NCI-H2171 treated with DMSO at 0.1 percent for 48 hours (cell line): ENCODE results near the gene RFX6.
"Not testable (repeated sequence)": the region's sequence is repeated elsewhere in the genome, so short reads cannot be mapped to it uniquely, and the experiment has no call there.

Source experiments
- DNase-seq: peaks from one replicate; lab custom pipeline; 2025; lab: John Stamatoyannopoulos, UW

The RFX6 gene

GRCh38 chr6:116876635-116877611, at the start of gene RFX6:
Gene RFX6 (plus strand): TSS chr6:116877242. CDS start chr6:116877276, 34 bp downstream.
- no peak for DNase-seq

GRCh38 chr6:116827561-116828240, 49.3 kb upstream of the RFX6 start:
- no peak for DNase-seq

DNA sequence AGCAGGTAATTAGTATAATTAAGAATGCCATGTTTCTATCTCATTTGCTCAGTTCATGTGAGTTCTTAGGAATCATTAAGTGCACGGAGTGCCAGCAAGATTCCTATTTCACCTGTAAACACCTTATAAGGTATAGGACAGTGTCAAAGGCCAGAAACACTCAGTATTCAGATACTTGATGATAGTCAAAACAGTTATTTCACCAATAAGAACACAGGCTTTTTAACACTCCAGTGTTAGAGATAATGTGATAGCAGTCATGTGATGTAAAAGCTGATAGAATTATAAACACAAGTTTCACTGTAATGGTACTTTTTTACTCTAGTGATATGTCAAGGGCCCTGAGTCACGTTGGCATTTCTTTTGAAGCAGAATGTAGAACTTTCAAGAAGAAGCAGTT, 48.1 kb upstream of the RFX6 start, which contains the start of gene GPRC6A:
Gene GPRC6A (minus strand): TSS at position 101 of the 400 bp plus-strand sequence. CDS start 70 bp downstream, at position 31.
- DNase-seq = no peak

DNA sequence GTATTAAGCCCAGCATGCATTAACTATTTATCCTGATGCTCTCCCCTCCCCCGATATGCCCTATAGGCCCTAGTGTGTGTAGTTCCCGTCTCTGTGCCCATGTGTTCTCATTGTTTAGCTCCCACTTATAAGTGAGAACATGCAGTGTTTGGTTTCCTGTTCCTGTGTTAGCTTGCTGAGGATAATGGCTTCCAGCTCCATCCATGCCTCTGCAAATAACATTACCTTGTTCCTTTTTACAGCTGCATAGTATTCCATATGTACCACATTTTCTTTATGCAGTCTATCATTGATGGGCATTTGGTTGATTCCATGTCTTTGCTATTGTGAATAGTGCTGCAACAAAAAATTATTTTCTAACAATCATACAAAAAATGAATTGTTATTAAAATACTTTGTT, 42.5 kb upstream of the RFX6 start:
- not testable (repeated sequence) for DNase-seq

GRCh38 chr6:116836606-116837342, 40.3 kb upstream of the RFX6 start:
- no peak for DNase-seq

GRCh38 chr6:116840091-116840490, 37.0 kb upstream of the RFX6 start:
- DNase-seq = no peak

DNA sequence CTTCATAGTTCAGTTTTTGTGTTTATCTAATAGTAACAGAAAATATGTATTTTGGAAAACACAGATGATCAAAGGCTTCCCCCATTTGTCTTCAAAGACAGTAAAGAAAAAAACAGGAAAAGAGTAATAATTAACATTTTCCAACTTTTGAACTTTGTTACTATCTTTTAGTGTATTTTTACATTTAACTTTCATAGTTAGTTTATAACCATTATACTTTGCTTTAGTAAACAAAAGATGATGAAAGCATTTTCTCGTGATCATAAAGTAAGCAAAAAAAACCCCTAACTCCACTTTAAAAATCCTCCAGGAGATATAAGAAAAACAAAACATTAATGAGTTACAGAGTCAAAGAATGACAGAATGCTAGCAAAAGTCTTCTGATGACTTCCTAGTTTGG, 34.6 kb upstream of the RFX6 start:
- DNase-seq = no peak

GRCh38 chr6:116847227-116847626, 29.8 kb upstream of the RFX6 start:
- DNase-seq = peak; percentile 80

DNA sequence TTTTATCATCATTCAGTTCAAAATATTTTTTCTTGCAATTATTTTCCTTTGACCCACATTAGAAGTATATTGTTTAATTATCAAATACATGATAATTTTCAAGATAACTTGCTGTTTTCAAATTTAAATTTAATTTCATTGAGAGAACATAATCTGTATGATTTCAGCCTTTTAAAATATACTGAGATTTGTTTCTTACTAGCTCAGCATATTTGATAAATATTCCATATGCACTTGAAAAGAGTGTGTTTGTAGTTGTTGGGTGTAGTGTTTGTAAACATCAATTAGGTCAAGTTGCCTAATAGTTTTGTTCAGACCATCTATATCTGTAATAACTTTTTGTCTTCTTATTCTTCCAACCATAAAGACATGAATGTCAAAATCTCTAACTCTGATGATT, 19.0 kb upstream of the RFX6 start:
- no peak for DNase-seq

DNA sequence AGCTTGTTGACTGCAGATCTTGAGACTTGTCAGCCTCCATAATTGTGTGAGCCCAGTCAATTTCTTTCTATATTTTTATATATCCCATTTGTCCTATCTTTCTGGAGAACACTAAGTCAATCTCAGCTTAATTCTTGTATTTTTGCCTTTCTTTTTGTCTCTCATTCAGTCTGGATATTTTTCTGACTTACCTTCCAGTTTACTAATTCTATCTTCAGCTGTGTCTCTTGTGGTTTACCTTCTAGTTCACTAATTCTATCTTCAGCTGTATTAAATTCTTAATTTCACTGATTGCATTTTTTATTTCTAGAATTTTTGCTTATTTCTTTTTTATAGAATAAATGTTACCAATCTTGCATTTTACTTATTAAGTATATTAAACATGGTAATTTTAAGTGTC, 17.8 kb upstream of the RFX6 start:
- no peak for DNase-seq

GRCh38 chr6:116866281-116866871, 10.7 kb upstream of the RFX6 start:
- DNase-seq = no peak

DNA sequence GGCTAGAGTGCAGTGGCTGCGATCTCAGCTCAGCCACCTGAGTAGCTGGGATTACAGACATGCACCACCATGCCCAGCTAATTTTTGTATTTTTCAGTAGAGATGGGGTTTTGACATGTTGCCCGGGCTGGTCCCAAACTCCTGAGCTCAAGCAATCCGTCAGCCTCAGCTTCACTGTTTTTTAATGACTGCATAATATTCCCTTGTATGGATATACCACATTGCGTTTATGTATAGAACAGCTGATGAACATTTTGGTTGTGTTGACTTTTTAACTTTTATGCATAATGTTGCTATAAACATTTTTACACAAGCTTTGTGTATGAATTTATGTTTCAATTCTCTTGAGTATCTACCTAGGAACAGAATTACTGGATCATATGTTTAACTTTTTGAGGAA, 4.3 kb upstream of the RFX6 start:
- no peak for DNase-seq

DNA sequence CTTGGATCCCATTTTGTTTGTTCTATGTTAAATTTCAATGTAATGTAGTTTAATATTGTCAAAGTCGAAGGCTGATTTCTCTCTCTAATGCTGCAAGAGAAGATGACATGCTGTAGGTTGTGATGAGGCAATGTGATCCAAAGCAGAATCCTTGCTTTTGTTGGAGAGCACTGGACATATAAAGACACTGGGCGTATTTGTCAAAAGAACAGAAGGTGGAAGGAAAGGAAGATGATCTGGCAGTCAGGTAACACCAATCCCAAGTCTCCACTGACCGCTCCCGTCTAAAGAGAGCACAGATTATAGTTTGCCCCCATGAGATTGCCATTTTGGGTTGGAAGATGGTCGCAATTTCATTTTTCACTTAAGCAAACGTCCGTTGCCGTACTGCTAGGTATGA, 935 bp upstream of the RFX6 start:
- DNase-seq = no peak

GRCh38 chr6:116877743-116878142, 701 bp downstream of the RFX6 start:
- DNase-seq = peak; percentile 17

- no peak for DNase-seq
Measured at GRCh38 chr6:116881236-116881635, 4.2 kb downstream of the RFX6 start.

DNA sequence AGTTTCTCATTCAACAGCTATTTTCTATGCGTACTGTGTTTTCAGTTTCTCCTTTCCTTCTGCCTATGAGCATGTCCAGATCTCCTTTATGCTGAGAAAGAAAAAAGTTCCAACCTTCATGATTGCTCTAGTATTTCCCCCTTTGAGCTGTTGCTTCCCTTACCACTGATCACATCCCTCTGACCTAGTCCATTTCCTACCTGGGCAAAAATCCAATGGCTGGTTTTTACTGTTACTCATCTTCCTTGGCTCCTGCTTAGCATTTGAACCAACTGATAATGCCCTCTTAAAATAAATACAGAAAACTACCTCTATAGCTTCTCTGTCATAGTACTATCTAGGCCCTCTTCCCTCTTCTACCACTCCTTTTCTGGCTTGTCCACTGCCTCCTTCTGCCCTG, 6.0 kb downstream of the RFX6 start:
- no peak for DNase-seq

- no peak for DNase-seq
Measured at GRCh38 chr6:116884530-116884929, 7.5 kb downstream of the RFX6 start.

GRCh38 chr6:116887168-116887567, 10.1 kb downstream of the RFX6 start:
- no peak for DNase-seq

- no peak for DNase-seq
Measured at GRCh38 chr6:116887894-116888293, 10.9 kb downstream of the RFX6 start.

GRCh38 chr6:116888732-116889360, 11.8 kb downstream of the RFX6 start:
- no peak for DNase-seq

DNA sequence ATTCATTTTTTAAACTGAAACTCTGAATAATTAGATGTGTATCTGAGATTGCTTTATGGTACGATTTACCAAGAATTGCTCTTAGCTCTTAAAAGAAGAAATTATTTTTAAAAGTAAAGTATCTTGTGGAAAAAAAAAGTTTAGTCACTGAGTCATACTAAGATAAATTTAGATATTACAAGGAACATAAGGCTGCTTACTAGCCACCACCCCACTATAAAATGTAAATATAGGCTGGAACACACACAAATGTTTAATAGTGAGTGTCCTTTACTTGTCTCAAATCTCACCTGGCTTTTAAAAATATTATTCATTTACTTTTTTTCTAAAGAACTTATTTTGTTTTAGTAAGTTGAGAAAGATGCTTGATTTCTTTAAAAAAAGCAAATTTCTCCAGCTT, 17.6 kb downstream of the RFX6 start:
- DNase-seq = no peak

GRCh38 chr6:116895935-116896334, 18.9 kb downstream of the RFX6 start:
- DNase-seq = no peak
